HEK293 (cell line): ENCODE data around the gene TRAF3IP1.

Experiments used
- EGR2 ChIP-seq: fragments of 450-650 bp; formaldehyde crosslinking; IDR thresholded peaks from 2 replicates; pipeline ENCODE4 v1.5.1; 2016; ENCODE audit warnings: low read depth, missing biosample characterization, missing genetic modification characterization
- GLIS1 ChIP-seq: fragments of 450-650 bp; formaldehyde crosslinking; IDR thresholded peaks from 2 replicates; pipeline ENCODE4 v1.5.1; 2016; ENCODE audit warnings: missing biosample characterization, missing genetic modification characterization
- GLIS2 ChIP-seq: fragments of 450-650 bp; formaldehyde crosslinking; IDR thresholded peaks from 2 replicates; pipeline ENCODE4 v1.5.1; 2016; ENCODE audit warnings: missing biosample characterization, missing genetic modification characterization
- KLF10 ChIP-seq: fragments of 450-650 bp; IDR thresholded peaks from 2 replicates; pipeline ENCODE4 v1.5.1; 2018; ENCODE audit warnings: missing biosample characterization, mild to moderate bottlenecking, missing genetic modification characterization
- KLF8 ChIP-seq: fragments of 450-650 bp; formaldehyde crosslinking; IDR thresholded peaks from 2 replicates; pipeline ENCODE4 v1.5.1; 2016; ENCODE audit warnings: missing biosample characterization, missing genetic modification characterization
- PRDM1 ChIP-seq: fragments of 450-650 bp; formaldehyde crosslinking; IDR thresholded peaks from 2 replicates; pipeline ENCODE4; 2016; ENCODE audit warnings: missing biosample characterization, missing genetic modification characterization
- RBAK ChIP-seq: fragments of 450-650 bp; formaldehyde crosslinking; IDR thresholded peaks from 2 replicates; pipeline ENCODE4 v1.5.1; 2016; ENCODE audit warnings: missing biosample characterization, missing genetic modification characterization
- SALL2 ChIP-seq: fragments of 450-650 bp; formaldehyde crosslinking; IDR thresholded peaks from 2 replicates; pipeline ENCODE4 v1.5.0; 2017; ENCODE audit warnings: missing biosample characterization, mild to moderate bottlenecking, missing genetic modification characterization, borderline replicate concordance
- TCF7L2 ChIP-seq: IDR thresholded peaks from 2 replicates; pipeline ENCODE4 v1.6.1; 2011; ENCODE audit warnings: low read depth, mild to moderate bottlenecking, inconsistent platforms, low read length, moderate library complexity, borderline replicate concordance
- ZBTB20 ChIP-seq: fragments of 450-650 bp; formaldehyde crosslinking; IDR thresholded peaks from 2 replicates; pipeline ENCODE4 v1.5.1; 2016; ENCODE audit warnings: missing biosample characterization, missing genetic modification characterization
- ZBTB8A ChIP-seq: fragments of 450-650 bp; formaldehyde crosslinking; IDR thresholded peaks from 2 replicates; pipeline ENCODE4 v1.5.1; 2016; ENCODE audit warnings: missing biosample characterization, missing genetic modification characterization
- ZFP41 ChIP-seq: fragments of 450-650 bp; formaldehyde crosslinking; IDR thresholded peaks from 2 replicates; pipeline ENCODE4 v1.5.1; 2016; ENCODE audit warnings: missing biosample characterization, missing genetic modification characterization, borderline replicate concordance
- ZNF132 ChIP-seq: fragments of 450-650 bp; formaldehyde crosslinking; IDR thresholded peaks from 2 replicates; pipeline ENCODE4 v1.5.1; 2017; ENCODE audit warnings: missing biosample characterization, missing genetic modification characterization, borderline replicate concordance
- ZNF133 ChIP-seq: fragments of 450-650 bp; formaldehyde crosslinking; IDR thresholded peaks from 2 replicates; pipeline ENCODE4 v1.5.1; 2016; ENCODE audit warnings: missing biosample characterization, missing genetic modification characterization
- ZNF155 ChIP-seq: fragments of 450-650 bp; formaldehyde crosslinking; IDR thresholded peaks from 2 replicates; pipeline ENCODE4 v1.5.1; 2016; ENCODE audit warnings: missing biosample characterization, missing genetic modification characterization
- ZNF184 ChIP-seq: fragments of 450-650 bp; IDR thresholded peaks from 2 replicates; pipeline ENCODE4 v1.5.1; 2018; ENCODE audit warnings: missing biosample characterization, mild to moderate bottlenecking, missing genetic modification characterization
- ZNF223 ChIP-seq: fragments of 450-650 bp; formaldehyde crosslinking; IDR thresholded peaks from 2 replicates; pipeline ENCODE4 v1.5.1; 2016; ENCODE audit warnings: missing biosample characterization, missing genetic modification characterization
- ZNF341 ChIP-seq: fragments of 450-650 bp; formaldehyde crosslinking; IDR thresholded peaks from 2 replicates; pipeline ENCODE4; 2016; ENCODE audit warnings: low read depth, missing biosample characterization, missing genetic modification characterization
- ZNF350 ChIP-seq: fragments of 450-650 bp; formaldehyde crosslinking; IDR thresholded peaks from 2 replicates; pipeline ENCODE4 v1.5.0; 2017; ENCODE audit warnings: missing biosample characterization, mild to moderate bottlenecking, missing genetic modification characterization
- ZNF416 ChIP-seq: fragments of 450-650 bp; formaldehyde crosslinking; IDR thresholded peaks from 2 replicates; pipeline ENCODE4 v1.5.1; 2016; ENCODE audit warnings: missing biosample characterization, missing genetic modification characterization
- ZNF473 ChIP-seq: fragments of 450-650 bp; formaldehyde crosslinking; IDR thresholded peaks from 2 replicates; pipeline ENCODE4 v1.5.1; 2017; ENCODE audit warnings: missing biosample characterization, missing genetic modification characterization
- ZNF561 ChIP-seq: fragments of 450-650 bp; IDR thresholded peaks from 2 replicates; pipeline ENCODE4 v1.5.1; 2018; ENCODE audit warnings: missing biosample characterization, missing genetic modification characterization, borderline replicate concordance
- ZNF623 ChIP-seq: fragments of 450-650 bp; formaldehyde crosslinking; IDR thresholded peaks from 2 replicates; pipeline ENCODE4 v1.5.1; 2016; ENCODE audit warnings: missing biosample characterization, missing genetic modification characterization
- ZNF626 ChIP-seq: fragments of 450-650 bp; sonication (Bioruptor Pico); formaldehyde crosslinking; IDR thresholded peaks from 2 replicates; pipeline ENCODE4 v1.5.1; 2018; ENCODE audit warnings: missing biosample characterization, missing genetic modification characterization, inconsistent platforms
- ZNF664 ChIP-seq: fragments of 450-650 bp; formaldehyde crosslinking; IDR thresholded peaks from 2 replicates; pipeline ENCODE4 v1.5.1; 2016; ENCODE audit warnings: missing biosample characterization, missing genetic modification characterization
- ZNF677 ChIP-seq: fragments of 450-650 bp; IDR thresholded peaks from 2 replicates; pipeline ENCODE4 v1.5.0; 2018; ENCODE audit warnings: missing biosample characterization, mild to moderate bottlenecking, missing genetic modification characterization, moderate library complexity
- ZXDB ChIP-seq: fragments of 450-650 bp; formaldehyde crosslinking; IDR thresholded peaks from 2 replicates; pipeline ENCODE4 v1.5.1; 2016; ENCODE audit warnings: missing biosample characterization, missing genetic modification characterization
- TF ChIP-seq, protein P1 (sequence below): fragments of 450-650 bp; formaldehyde crosslinking; IDR thresholded peaks from 2 replicates; pipeline ENCODE4 v1.5.1; 2016; ENCODE audit warnings: missing biosample characterization, missing genetic modification characterization
- TF ChIP-seq, protein P2 (sequence below): fragments of 450-650 bp; formaldehyde crosslinking; IDR thresholded peaks from 2 replicates; pipeline ENCODE4 v1.5.1; 2016; ENCODE audit warnings: missing biosample characterization, missing genetic modification characterization
- TF ChIP-seq, protein P3 (sequence below): fragments of 450-650 bp; IDR thresholded peaks from 2 replicates; pipeline ENCODE4 v1.5.1; 2018; ENCODE audit warnings: missing biosample characterization, missing genetic modification characterization
- TF ChIP-seq, protein P4 (sequence below): fragments of 450-650 bp; formaldehyde crosslinking; optimal IDR thresholded peaks from 2 replicates; pipeline ENCODE3; 2016; ENCODE audit warnings: missing biosample characterization, mild to moderate bottlenecking, missing genetic modification characterization
- TF ChIP-seq, protein P5 (sequence below): fragments of 450-650 bp; formaldehyde crosslinking; IDR thresholded peaks from 2 replicates; pipeline ENCODE4 v1.5.1; 2016; ENCODE audit warnings: missing biosample characterization, missing genetic modification characterization
- TF ChIP-seq, protein P6 (sequence below): fragments of 450-650 bp; formaldehyde crosslinking; IDR thresholded peaks from 2 replicates; pipeline ENCODE4 v1.5.1; 2016; ENCODE audit warnings: missing biosample characterization, missing genetic modification characterization

TRAF3IP1 gene

DNA sequence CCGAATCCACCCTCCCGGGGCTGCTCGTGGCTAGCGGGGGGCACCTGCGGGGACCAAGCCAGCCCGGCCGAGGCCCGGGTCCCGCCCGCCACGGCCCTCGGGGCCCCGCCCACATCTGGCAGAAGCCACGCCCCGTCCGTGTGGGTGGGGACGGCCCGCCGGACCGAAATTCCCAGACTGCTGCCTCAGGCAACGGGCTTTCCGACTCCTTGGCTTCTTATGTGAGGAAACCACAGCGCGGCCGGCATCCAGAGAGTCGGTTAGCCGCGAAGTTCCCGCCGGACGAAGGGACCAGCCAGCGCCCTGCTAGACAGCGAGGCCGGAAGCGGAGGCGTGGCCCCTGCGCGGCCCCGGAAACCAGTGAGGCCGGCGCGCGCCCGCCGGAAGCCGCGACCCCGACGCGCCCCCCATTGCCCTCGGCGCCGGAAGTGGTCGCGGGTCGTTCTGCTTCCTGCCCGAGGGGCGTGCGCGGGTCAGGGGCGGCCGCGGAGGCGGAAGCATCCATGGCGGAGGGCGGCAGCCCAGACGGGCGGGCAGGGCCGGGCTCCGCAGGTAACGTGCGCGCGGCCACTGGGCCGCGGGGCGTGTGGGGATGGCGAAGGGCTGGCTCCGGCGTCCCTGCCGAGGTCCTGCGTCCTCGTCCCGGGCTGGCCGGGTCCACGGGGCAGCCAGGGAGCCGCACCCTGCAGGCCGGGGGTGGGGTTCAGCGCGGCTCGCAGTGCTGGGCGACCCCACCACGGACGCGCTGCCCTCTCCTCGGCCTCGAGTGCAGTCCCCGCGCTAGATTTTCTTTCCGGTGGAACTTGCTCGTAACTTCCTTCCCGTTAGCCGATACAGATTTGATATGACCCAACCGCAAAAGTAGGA lies 106.5 kb downstream of the TRAF3IP1 start, which contains the start of gene ASB1 (continued):
- TF ChIP-seq, protein P1, sequence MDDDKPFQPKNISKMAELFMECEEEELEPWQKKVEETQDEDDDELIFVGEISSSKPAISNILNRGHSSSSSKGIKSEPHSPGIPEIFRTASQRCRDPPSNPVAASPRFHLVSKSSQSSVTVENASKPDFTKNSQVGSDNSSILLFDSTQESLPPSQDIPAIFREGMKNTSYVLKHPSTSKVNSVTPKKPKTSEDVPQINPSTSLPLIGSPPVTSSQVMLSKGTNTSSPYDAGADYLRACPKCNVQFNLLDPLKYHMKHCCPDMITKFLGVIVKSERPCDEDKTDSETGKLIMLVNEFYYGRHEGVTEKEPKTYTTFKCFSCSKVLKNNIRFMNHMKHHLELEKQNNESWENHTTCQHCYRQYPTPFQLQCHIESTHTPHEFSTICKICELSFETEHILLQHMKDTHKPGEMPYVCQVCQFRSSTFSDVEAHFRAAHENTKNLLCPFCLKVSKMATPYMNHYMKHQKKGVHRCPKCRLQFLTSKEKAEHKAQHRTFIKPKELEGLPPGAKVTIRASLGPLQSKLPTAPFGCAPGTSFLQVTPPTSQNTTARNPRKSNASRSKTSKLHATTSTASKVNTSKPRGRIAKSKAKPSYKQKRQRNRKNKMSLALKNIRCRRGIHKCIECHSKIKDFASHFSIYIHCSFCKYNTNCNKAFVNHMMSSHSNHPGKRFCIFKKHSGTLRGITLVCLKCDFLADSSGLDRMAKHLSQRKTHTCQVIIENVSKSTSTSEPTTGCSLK (tag by site-specific recombination) = no peak
- TF ChIP-seq ZNF561 (tag by site-specific recombination) (peak; percentile 65; the same call in 1 of the 2 replicates), EGR2 (tag by site-specific recombination) (peak; percentile 49; the same call in 1 of the 2 replicates), GLIS1 (tag by site-specific recombination) (no peak), ZNF677 (tag by site-specific recombination) (0 out of 2 replicates have a peak, but pooled peaks have one; percentile 25), ZNF184 (tag by site-specific recombination) (no peak), ZXDB (tag by site-specific recombination) (peak; percentile 32), ZNF350 (tag by site-specific recombination) (no peak), TCF7L2 (no peak), ZNF416 (tag by site-specific recombination) (no peak), PRDM1 (tag by site-specific recombination) (no peak), ZNF341 (no peak), ZBTB20 (tag by site-specific recombination) (peak; percentile 85), ZNF132 (tag by site-specific recombination) (no peak), ZNF626 (no peak), ZNF664 (no peak), ZNF133 (no peak), ZFP41 (tag by site-specific recombination) (no peak), ZNF473 (tag by site-specific recombination) (no peak), SALL2 (tag by site-specific recombination) (no peak), ZNF155 (tag by site-specific recombination) (no peak), RBAK (tag by site-specific recombination) (no peak), KLF10 (tag by site-specific recombination) (peak; percentile 96), ZBTB8A (no peak; the same call in 1 of the 2 replicates), ZNF223 (tag by site-specific recombination) (no peak), KLF8 (tag by site-specific recombination) (peak; percentile 80; the same call in 1 of the 2 replicates), GLIS2 (no peak), ZNF623 (tag by site-specific recombination) (no peak)
- TF ChIP-seq, protein P2, sequence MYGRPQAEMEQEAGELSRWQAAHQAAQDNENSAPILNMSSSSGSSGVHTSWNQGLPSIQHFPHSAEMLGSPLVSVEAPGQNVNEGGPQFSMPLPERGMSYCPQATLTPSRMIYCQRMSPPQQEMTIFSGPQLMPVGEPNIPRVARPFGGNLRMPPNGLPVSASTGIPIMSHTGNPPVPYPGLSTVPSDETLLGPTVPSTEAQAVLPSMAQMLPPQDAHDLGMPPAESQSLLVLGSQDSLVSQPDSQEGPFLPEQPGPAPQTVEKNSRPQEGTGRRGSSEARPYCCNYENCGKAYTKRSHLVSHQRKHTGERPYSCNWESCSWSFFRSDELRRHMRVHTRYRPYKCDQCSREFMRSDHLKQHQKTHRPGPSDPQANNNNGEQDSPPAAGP (tag by site-specific recombination) = no peak
- TF ChIP-seq, protein P3, sequence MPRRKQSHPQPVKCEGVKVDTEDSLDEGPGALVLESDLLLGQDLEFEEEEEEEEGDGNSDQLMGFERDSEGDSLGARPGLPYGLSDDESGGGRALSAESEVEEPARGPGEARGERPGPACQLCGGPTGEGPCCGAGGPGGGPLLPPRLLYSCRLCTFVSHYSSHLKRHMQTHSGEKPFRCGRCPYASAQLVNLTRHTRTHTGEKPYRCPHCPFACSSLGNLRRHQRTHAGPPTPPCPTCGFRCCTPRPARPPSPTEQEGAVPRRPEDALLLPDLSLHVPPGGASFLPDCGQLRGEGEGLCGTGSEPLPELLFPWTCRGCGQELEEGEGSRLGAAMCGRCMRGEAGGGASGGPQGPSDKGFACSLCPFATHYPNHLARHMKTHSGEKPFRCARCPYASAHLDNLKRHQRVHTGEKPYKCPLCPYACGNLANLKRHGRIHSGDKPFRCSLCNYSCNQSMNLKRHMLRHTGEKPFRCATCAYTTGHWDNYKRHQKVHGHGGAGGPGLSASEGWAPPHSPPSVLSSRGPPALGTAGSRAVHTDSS (tag by site-specific recombination) = no peak
- TF ChIP-seq, protein P4, sequence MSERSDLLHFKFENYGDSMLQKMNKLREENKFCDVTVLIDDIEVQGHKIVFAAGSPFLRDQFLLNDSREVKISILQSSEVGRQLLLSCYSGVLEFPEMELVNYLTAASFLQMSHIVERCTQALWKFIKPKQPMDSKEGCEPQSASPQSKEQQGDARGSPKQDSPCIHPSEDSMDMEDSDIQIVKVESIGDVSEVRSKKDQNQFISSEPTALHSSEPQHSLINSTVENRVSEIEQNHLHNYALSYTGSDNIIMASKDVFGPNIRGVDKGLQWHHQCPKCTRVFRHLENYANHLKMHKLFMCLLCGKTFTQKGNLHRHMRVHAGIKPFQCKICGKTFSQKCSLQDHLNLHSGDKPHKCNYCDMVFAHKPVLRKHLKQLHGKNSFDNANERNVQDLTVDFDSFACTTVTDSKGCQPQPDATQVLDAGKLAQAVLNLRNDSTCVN (tag by site-specific recombination) = peak; percentile 76
- TF ChIP-seq, protein P5, sequence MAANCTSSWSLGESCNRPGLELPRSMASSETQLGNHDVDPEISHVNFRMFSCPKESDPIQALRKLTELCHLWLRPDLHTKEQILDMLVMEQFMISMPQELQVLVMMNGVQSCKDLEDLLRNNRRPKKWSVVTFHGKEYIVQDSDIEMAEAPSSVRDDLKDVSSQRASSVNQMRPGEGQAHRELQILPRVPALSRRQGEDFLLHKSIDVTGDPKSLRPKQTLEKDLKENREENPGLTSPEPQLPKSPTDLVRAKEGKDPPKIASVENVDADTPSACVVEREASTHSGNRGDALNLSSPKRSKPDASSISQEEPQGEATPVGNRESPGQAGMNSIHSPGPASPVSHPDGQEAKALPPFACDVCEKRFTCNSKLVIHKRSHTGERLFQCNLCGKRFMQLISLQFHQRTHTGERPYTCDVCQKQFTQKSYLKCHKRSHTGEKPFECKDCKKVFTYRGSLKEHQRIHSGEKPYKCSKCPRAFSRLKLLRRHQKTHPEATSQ (tag by site-specific recombination) = no peak
- TF ChIP-seq, protein P6, sequence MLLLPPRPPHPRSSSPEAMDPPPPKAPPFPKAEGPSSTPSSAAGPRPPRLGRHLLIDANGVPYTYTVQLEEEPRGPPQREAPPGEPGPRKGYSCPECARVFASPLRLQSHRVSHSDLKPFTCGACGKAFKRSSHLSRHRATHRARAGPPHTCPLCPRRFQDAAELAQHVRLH (tag by site-specific recombination) = no peak
